ENCODE data around the gene ORAI2. TPM values are rescaled to one million over a fixed set of nuclear protein-coding genes. Genes with fewer than 3 reads are reported as not detected.

The ORAI2 gene
- total RNA-seq: 10 to 100 TPM; 21.0 to 26.0 TPM

GRCh38 chr7:102433219-102434038 lies at the start of gene ORAI2:
ORAI2 (plus strand) TSS chr7:102433575; CDS start chr7:102438957, 5,382 bp downstream.

GRCh38 chr7:102395873-102396709 lies 37.3 kb upstream of the ORAI2 start, which contains the start of gene PRKRIP1:
PRKRIP1 (plus strand) TSS chr7:102396363; CDS start chr7:102396412, 49 bp downstream.

GRCh38 chr7:102464577-102465280 lies 31.4 kb downstream of the ORAI2 start, which contains the start of the genes ALKBH4 and LRWD1:
ALKBH4 (minus strand) TSS chr7:102464863; CDS start chr7:102464836, 27 bp downstream.
LRWD1 (plus strand) TSS chr7:102464984; CDS start chr7:102465081, 97 bp downstream.

GRCh38 chr7:102478314-102479208 lies 45.2 kb downstream of the ORAI2 start, which contains the start of gene POLR2J:
POLR2J (minus strand) TSS chr7:102478922; CDS start chr7:102478860, 62 bp downstream.

Small RNA genes within 50 kb of the gene (small RNA-seq; reads per million reads assigned to genes)
- 0 reads per million in 2 donors for gene MIR548O

Other genes with a start within 250 kb of the ORAI2 start
- 1 to 10 TPM; 2.0 to 5.5 TPM for gene SH2B2, start 146.7 kb upstream of the ORAI2 start, total RNA-seq
- not detected for gene SPDYE6, start 77.1 kb upstream of the ORAI2 start, total RNA-seq
- 10 to 100 TPM; 11.0 to 12.3 TPM for gene PRKRIP1, start 37.2 kb upstream of the ORAI2 start, total RNA-seq
- 10 to 100 TPM; 14.3 to 20.0 TPM for gene ALKBH4, start 31.3 kb downstream of the ORAI2 start, total RNA-seq
- gene LRWD1, start 31.4 kb downstream of the ORAI2 start, total RNA-seq: 10 to 100 TPM; 30.3 to 48.6 TPM
- gene POLR2J, start 45.3 kb downstream of the ORAI2 start, total RNA-seq: 10 to 100 TPM; 36.5 to 52.3 TPM
- gene RASA4B, start 84.2 kb downstream of the ORAI2 start, total RNA-seq: under 1 TPM; under 0.01 to 1.00 TPM
- gene UPK3BL2, start 110.1 kb downstream of the ORAI2 start, total RNA-seq: 1 to 10 TPM; 2.3 to 2.4 TPM
- gene SPDYE2, start 117.7 kb downstream of the ORAI2 start, total RNA-seq: not detected
- gene POLR2J3, start 139.0 kb downstream of the ORAI2 start, total RNA-seq: 10 to 100 TPM; 33.0 to 66.4 TPM
- gene RASA4, start 183.2 kb downstream of the ORAI2 start, total RNA-seq: 1 to 10 TPM in 1 of 2 donors, under 1 TPM in 1; 0.33 to 2.1 TPM
- 10 to 100 TPM in 1 of 2 donors, 1 to 10 TPM in 1; 6.2 to 11.0 TPM for gene UPK3BL1, start 209.2 kb downstream of the ORAI2 start, total RNA-seq
- not detected for gene SPDYE2B, start 216.7 kb downstream of the ORAI2 start, total RNA-seq
- gene POLR2J2, start 238.1 kb downstream of the ORAI2 start, total RNA-seq: 1 to 10 TPM; 3.0 to 4.5 TPM

Measured in melanocyte of skin (primary cell).